Femur (tissue), 1 donor: ENCODE measurements around the gene ADAR.

Experiments
- DNase-seq: peaks from one replicate; pipeline ENCODE4 v3.0.0-alpha.2; 2017

The ADAR gene

DNA sequence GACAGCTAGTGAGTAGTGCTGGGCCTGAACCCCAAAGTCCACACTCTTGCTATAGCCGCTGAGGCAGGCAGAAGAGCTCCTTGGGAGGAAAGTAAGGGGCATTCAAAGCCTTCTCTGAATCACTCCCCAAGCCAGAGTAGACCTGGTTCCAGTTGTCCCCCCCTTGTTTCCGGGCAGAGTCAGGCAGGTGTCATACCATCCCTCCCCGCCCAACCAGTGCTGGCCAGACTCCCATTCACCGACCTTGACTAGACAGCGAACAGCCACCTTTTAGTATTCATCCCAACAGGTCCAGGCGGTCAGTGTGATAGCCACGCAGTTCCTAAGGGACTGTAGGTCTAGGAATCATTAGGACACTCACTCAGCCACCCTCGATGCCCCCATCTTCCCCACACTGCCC lies 28.6 kb downstream of the ADAR start:
- DNase-seq, result no peak

DNA sequence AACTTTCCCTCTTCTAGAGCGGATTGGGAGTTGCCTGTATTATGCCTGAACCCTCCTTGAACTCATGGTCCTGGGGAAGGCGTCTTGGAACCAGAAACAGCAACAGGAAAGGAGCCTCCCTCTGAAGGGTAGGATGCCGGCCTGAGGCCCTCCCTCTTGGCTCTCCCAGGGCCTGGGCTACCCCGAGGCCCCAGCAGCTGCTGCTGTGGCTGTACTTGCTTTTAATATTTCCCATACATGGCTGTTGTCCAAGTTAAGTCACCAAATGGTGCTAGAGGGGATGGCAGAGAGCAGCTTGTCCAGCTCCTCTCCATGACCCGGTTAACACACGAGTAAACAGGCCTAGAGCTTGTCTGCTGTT lies 29.9 kb downstream of the ADAR start:
- DNase-seq, result peak; percentile 50

GRCh38 chr1:154577346-154578057 lies 30.5 kb downstream of the ADAR start:
- DNase-seq, result no peak

DNA sequence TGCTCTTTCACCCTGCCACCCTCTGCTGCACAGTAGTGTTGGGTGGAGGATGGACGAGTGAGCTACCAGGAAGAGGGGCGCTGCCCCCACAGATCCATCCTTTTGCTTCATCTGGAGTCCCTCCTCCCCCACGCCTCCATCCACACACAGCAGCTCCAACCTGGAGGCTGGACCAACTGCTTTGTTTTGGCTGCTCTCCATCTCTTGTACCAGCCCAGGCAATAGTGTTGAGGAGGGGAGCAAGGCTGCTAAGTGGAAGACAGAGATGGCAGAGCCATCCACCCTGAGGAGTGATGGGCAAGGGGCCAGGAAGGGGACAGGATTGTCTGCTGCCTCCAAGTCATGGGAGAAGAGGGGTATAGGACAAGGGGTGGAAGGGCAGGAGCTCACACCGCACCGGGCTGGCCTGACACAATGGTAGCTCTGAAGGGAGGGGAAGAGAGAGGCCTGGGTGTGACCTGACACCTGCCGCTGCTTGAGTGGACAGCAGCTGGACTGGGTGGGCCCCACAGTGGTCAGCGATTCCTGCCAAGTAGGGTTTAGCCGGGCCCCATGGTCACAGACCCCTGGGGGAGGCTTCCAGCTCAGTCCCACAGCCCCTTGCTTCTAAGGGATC lies 31.9 kb downstream of the ADAR start:
- DNase-seq, result no peak

DNA sequence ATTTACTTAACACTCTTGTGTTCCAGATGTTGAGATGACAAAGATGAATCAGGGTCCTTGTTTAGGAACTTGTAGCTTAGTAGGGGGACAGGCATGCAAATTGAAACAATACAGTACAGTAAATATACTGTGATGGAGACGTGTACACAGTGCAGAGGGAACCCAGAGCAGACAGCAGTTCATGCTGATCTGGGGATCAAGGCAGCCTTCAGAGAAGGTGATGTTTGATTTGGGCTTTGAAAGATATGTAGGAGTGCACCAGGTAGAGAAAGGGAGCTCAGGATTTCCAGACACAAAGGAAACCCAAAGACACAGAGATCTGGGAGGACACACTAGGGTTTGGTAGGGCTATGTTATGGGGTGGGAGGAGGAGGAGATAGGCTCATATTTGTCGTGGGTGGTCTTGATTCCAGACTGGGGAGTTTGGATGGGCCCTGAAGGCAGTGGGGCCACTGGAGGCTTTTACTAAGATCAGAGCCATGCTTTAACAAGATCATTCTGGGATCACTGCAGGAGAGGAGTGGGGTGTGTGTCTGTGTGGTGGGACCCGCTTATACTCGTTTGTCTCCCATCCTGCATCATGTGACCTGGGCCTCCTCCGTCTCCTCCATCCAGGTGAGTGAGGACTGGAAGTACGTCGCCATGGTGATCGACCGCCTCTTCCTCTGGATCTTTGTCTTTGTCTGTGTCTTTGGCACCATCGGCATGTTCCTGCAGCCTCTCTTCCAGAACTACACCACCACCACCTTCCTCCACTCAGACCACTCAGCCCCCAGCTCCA lies 32.6 kb downstream of the ADAR start:
- DNase-seq, result no peak

- peak; percentile 59 for DNase-seq
These were observed 33.3 kb downstream of the ADAR start for GRCh38 chr1:154574716-154575115.

- no peak for DNase-seq
These were observed 34.8 kb downstream of the ADAR start for GRCh38 chr1:154573168-154573510.

DNA sequence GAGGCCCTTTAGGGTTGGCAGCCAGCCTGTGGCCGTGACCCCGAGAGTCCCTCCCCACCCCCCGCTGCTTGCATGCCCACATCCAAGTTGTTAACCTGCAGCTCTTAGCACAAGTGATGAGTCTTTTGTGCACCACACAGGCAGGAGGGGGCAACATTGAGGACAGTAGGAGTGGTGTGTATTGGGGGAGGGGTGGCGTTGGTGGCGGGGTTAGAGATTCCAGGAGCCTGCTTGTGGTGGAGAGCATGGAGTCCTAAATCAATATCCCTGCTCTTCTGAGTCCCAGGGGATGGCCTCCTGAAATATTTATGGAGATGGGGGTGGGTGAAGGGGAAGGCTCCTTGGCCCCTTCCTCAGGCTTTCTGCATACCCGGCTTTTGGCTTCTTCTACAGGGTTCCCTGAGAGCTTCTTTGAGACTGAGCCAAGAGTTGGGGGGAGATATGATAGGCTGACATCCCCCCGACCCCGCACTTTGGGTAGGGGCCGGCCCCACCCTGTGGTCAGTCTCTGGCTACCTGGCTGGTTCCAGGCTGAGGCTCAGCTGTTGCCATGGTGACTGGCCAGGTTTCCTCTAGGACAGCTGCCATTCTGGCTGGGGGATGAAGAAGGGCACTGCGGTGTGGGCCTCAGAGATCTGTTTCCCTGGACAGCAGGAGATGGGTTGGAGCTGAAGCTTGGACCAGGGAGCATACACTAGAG lies 35.4 kb downstream of the ADAR start:
- no peak for DNase-seq

- DNase-seq, result no peak
These were observed 36.1 kb downstream of the ADAR start for GRCh38 chr1:154571964-154572288.

- no peak for DNase-seq
These were observed 36.6 kb downstream of the ADAR start for GRCh38 chr1:154571244-154571963.

GRCh38 chr1:154568157-154568815 lies 39.7 kb downstream of the ADAR start:
- no peak for DNase-seq

DNA sequence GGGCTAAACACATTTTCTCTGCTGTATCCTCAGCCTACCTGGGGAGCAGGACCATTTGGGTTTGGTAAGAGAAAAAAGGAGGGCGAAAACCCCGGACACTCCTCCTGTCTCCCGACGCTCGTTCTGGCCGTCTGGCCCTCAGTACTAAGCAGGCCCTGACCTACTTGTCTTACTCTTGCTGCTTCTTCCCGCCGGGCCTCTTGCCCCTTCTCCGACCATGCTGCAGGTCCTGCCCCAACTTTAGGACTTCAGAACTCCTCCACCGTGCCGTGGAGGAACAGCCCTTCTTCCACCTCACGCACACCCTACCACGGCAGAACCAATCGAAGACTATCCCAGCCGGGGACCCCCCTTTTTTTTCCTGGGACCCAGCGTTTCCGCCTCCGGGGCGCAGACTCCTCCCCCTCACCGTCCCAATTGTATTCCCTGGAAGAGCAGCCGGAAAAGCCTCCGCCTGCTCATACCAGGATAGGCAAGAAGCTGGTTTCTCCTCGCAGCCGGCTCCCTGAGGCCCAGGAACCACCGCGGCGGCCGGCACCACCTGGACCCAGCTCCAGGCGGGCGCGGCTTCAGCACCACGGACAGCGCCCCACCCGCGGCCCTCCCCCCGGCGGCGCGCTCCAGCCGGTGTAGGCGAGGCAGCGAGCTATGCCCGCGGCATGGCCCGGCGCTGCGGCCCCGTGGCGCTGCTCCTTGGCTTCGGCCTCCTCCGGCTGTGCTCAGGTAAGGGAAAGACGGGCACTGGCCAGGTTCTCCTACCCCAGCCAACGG lies 40.4 kb downstream of the ADAR start, which contains the start of gene CHRNB2:
CHRNB2 (plus strand) TSS at position 393 of the 771 bp plus-strand sequence; CDS start at position 660, 267 bp downstream.
- peak; percentile 76 for DNase-seq

GRCh38 chr1:154565876-154566275 lies 42.1 kb downstream of the ADAR start:
- no peak for DNase-seq

GRCh38 chr1:154559466-154560044 lies 48.4 kb downstream of the ADAR start:
- DNase-seq, result peak; percentile 92

GRCh38 chr1:154558720-154559465 lies 49.1 kb downstream of the ADAR start:
- peak; percentile 100 for DNase-seq

DNA sequence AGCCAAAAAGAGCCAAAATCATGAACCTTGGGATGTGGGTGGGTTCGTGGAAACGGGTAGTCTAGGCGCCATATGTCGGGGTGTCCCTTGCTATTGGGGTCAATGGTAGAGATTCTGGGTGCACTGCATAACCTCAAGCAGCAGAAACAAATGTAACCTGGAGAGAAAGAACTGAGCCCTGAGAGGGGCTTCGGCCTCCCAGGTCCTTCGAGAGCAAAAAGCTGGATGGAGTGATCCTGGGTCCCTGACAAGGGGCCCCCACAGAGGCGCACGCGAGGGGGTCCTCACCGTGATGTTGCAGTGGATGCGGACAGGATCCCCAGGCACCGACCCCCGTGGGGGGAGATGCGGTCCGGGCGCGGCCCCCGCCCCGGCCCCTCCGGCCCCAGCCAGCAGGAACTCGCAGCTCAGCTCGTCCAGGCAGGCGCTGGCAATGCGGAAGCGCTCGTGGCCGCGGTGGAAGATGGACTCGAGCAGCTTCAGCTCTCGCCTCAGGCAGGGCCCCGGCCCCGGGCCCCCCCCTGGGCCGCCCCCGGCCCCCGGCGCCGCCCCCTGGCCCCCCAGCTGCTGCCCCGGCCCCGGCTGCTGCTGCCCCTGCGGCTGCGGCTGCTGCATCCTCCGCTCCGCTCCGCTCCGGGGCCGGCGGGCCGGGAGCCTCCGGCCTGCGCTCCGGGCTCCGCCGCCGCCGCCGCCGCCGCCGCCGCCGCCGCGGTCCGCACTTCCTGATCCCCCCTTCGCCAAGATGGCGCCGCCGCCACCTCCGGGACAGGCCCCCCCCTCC lies 49.9 kb downstream of the ADAR start, which contains the start of gene UBE2Q1:
UBE2Q1 (minus strand) TSS at position 724 of the 781 bp plus-strand sequence; CDS start at position 615, 109 bp downstream.
- DNase-seq, result peak; percentile 74

- no peak for DNase-seq
These were observed 50.6 kb downstream of the ADAR start for GRCh38 chr1:154557248-154557938.

DNA sequence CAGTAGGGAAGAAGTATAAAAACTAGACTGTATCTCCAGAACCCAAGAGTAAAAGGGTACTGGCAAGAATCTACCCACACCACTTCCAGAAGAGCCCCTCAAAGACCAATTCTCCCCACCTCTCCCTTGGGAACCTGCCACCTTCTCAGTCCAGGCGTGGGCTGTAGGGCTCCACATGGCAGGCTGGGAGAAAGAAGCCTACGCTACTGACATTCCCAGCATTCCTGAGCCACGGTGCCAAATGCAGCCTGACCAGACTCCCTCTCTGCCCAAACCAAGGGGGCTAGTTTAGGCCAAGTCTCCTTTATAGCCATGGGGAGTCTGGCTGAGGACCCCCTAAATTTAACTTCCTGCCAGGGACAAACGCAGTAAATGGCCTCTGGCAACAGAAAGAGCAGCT lies 51.6 kb downstream of the ADAR start:
- no peak for DNase-seq
